ENCODE results near the gene PSMD11.

DNA sequence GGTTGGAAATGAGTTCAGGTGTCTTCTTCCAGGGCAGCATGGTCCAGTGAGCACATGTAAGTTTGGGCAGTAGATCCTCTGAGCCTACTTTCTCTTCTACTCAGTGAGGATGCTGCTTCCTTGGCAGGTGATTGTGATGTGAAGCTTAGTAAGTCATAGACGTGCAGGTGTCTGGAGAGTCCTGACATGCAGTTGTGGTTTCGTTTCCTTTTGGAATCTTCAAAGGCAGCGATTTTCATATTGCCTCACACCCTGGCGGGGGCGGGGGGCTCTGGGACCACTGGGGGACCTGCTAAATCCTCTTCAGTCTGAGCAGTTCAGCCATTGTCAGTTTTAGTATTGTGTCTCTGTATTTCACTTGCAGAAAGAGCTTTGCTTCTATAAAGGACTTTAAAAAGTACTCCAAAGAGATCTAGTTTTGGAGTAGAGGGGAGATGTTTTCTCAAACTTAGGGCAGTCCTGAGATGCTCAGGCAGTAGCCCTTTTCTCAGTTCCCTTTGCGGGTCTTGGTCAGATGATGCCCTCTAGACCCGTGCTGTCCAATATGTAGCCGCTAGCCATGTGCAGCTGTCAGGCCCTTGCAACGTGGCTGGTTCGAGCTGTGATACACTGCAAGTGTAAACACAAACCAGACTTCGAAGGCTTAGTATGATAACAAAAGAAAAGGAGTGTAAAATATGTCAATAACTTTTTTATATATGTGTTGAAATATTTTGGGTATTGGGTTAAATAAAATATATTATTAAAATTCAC lies 38.4 kb downstream of the PSMD11 start:
- TF ChIP-seq POLR2A (IDR thresholded peaks at IDR 0.05) (no peak), CTCF (IDR thresholded peaks at IDR 0.05) (no peak), POLR2AphosphoS5 (IDR thresholded peaks at IDR 0.05) (no peak), EP300 (IDR thresholded peaks at IDR 0.05) (no peak)
